DOHH2 (cell line): ENCODE data around the gene HDDC3.

Source experiments
- H3F3A ChIP-seq: fragments of 200-600 bp; sonication (generic), shearing (Covaris generic); 2 replicates; pipeline ENCODE4 v1.6.0; 2016; ENCODE audit warnings: antibody characterized with exemption, mild to moderate bottlenecking; ENCODE audit not compliant: control insufficient read depth, insufficient read depth
- H3K27ac ChIP-seq: fragments of 200-600 bp; sonication (generic); 2 replicates; pipeline ENCODE4 v1.5.1; 2014; ENCODE audit warnings: low read depth, mild to moderate bottlenecking, low read length, moderate library complexity
- H3K27me3 ChIP-seq: fragments of 200-600 bp; sonication (generic); 2 replicates; pipeline ENCODE4 v1.6.1; 2014; ENCODE audit warnings: mild to moderate bottlenecking, low read length, mixed read lengths; ENCODE audit not compliant: control insufficient read depth
- H3K36me3 ChIP-seq: fragments of 200-600 bp; sonication (generic); 2 replicates; pipeline ENCODE4 v1.6.1; 2014; ENCODE audit warnings: mild to moderate bottlenecking, low read length, moderate library complexity, mixed read lengths; ENCODE audit not compliant: control insufficient read depth
- H3K4me1 ChIP-seq: fragments of 200-600 bp; sonication (generic); 2 replicates; pipeline ENCODE4 v1.6.1; 2014; ENCODE audit warnings: mild to moderate bottlenecking, low read length, mixed read lengths; ENCODE audit not compliant: control insufficient read depth
- H3K4me2 ChIP-seq: fragments of 200-600 bp; sonication (generic); 2 replicates; pipeline ENCODE4 v1.6.0; 2014; ENCODE audit warnings: mild to moderate bottlenecking, low read length, moderate library complexity
- H3K4me3 ChIP-seq: fragments of 200-600 bp; sonication (generic); 2 replicates; pipeline ENCODE4 v1.5.1; 2014; ENCODE audit warnings: mild to moderate bottlenecking, low read length, mixed read lengths
- H3K79me2 ChIP-seq: fragments of 200-600 bp; sonication (generic); 2 replicates; pipeline ENCODE4 v1.6.1; 2014; ENCODE audit warnings: mild to moderate bottlenecking, low read length, mixed read lengths; ENCODE audit not compliant: control insufficient read depth
- H3K9me2 ChIP-seq: fragments of 200-600 bp; sonication (generic); replicated peaks from 2 replicates; pipeline ENCODE4 v1.6.1; 2014; ENCODE audit warnings: mild to moderate bottlenecking, low read length, mixed read lengths; ENCODE audit not compliant: control insufficient read depth
- H3K9me3 ChIP-seq: fragments of 200-600 bp; sonication (generic); 2 replicates; pipeline ENCODE4 v1.6.1; 2014; ENCODE audit warnings: antibody characterized with exemption, low read length, mixed read lengths; ENCODE audit not compliant: control insufficient read depth, insufficient read depth
- H4K20me1 ChIP-seq: fragments of 200-600 bp; sonication (generic); 2 replicates; pipeline ENCODE4 v1.6.0; 2014; ENCODE audit warnings: low read depth, mild to moderate bottlenecking, antibody characterized with exemption, low read length, moderate library complexity; ENCODE audit not compliant: control insufficient read depth, insufficient read depth
- EZH2phosphoT487 ChIP-seq: fragments of 200-600 bp; sonication (generic); IDR thresholded peaks from 2 replicates; pipeline ENCODE4 v1.6.1; 2017; ENCODE audit warnings: borderline replicate concordance, mild to moderate bottlenecking, antibody characterized with exemption, low read length, moderate library complexity, mixed read lengths
- TF ChIP-seq, protein P1 (sequence below): fragments of 200-600 bp; sonication (generic); IDR thresholded peaks from one replicate; pipeline ENCODE4 v1.5.1; 2014; ENCODE audit warnings: antibody characterized with exemption, mild to moderate bottlenecking, low read depth, low read length; ENCODE audit not compliant: poor library complexity, severe bottlenecking

The HDDC3 gene

DNA sequence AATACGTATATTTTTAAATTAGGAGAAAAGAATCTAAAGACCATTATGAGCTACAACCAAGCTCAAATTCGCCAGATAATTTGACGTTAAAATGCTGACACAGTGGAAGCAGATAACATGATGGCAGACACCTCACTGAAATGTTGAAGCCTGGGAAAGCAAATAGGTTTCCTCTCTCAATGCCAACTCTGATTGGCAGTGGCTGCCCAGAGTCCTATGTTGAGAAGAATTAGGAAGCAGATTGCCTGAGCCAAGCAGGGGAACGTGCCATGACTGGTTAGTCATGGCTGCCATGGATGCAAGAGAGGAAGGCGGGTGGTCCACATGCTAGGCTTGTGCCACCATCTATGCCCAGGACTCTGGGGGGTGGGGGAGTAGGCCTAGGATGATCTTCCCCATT lies 5.9 kb upstream of the HDDC3 start:
- H3K36me3 ChIP-seq = peaks cover 65% of the 10 kb centered on the region
- no peak overlapping the region for H3K4me2 ChIP-seq
- no peaks in the 10 kb centered on the region for H3K27me3 ChIP-seq
- H3K4me1 ChIP-seq = peaks cover 34% of the 10 kb centered on the region
- H3K9me2 ChIP-seq = no peaks in the 10 kb centered on the region
- TF ChIP-seq, protein P1, sequence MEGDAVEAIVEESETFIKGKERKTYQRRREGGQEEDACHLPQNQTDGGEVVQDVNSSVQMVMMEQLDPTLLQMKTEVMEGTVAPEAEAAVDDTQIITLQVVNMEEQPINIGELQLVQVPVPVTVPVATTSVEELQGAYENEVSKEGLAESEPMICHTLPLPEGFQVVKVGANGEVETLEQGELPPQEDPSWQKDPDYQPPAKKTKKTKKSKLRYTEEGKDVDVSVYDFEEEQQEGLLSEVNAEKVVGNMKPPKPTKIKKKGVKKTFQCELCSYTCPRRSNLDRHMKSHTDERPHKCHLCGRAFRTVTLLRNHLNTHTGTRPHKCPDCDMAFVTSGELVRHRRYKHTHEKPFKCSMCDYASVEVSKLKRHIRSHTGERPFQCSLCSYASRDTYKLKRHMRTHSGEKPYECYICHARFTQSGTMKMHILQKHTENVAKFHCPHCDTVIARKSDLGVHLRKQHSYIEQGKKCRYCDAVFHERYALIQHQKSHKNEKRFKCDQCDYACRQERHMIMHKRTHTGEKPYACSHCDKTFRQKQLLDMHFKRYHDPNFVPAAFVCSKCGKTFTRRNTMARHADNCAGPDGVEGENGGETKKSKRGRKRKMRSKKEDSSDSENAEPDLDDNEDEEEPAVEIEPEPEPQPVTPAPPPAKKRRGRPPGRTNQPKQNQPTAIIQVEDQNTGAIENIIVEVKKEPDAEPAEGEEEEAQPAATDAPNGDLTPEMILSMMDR = no peak
- TF ChIP-seq EZH2phosphoT487 = no peak
- no peaks in the 10 kb centered on the region; the same call in 1 of the 2 replicates for H3F3A ChIP-seq
- H3K27ac ChIP-seq = no peak overlapping the region
- peaks cover 18% of the 10 kb centered on the region for H3K79me2 ChIP-seq
- no peaks in the 10 kb centered on the region for H3K9me3 ChIP-seq
- no peak overlapping the region for H3K4me3 ChIP-seq
- H4K20me1 ChIP-seq = 0 out of 2 replicates have a peak, but pooled peaks cover 5% of the 10 kb centered on the region

DNA sequence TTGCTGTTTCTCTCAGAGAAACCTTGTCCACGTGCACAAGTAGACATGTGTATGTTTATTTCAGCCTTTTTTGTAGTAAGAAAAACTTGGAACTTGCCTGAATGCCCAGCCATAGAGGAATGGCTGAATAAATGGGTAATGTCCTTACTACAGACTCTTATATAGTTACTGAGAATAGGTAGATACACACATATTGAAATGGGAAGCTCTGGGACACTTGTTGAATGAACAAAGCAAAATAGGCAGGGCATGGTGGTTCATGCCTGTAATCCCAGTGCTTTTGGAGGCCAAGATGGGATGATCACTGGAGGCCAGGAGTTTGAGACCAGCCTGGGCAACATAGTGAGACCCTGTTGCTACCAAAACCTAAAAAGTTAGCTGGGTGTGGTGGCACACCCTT lies 4.5 kb upstream of the HDDC3 start:
- H3F3A ChIP-seq = no peaks in the 10 kb centered on the region; the same call in 1 of the 2 replicates
- H3K27me3 ChIP-seq = no peaks in the 10 kb centered on the region
- peaks cover 43% of the 10 kb centered on the region for H3K4me1 ChIP-seq
- H3K9me2 ChIP-seq = no peaks in the 10 kb centered on the region
- H3K36me3 ChIP-seq = peaks cover 55% of the 10 kb centered on the region
- H3K79me2 ChIP-seq = peaks cover 23% of the 10 kb centered on the region
- peak overlapping the region; percentile 85 for H3K4me2 ChIP-seq
- H3K9me3 ChIP-seq = no peaks in the 10 kb centered on the region
- 0 out of 2 replicates have a peak, but pooled peaks cover 5% of the 10 kb centered on the region for H4K20me1 ChIP-seq
- H3K4me3 ChIP-seq = peak overlapping the region; percentile 90; the same call in 1 of the 2 replicates
- TF ChIP-seq, protein P1 = no peak
- TF ChIP-seq EZH2phosphoT487 = no peak
- no peak overlapping the region for H3K27ac ChIP-seq

DNA sequence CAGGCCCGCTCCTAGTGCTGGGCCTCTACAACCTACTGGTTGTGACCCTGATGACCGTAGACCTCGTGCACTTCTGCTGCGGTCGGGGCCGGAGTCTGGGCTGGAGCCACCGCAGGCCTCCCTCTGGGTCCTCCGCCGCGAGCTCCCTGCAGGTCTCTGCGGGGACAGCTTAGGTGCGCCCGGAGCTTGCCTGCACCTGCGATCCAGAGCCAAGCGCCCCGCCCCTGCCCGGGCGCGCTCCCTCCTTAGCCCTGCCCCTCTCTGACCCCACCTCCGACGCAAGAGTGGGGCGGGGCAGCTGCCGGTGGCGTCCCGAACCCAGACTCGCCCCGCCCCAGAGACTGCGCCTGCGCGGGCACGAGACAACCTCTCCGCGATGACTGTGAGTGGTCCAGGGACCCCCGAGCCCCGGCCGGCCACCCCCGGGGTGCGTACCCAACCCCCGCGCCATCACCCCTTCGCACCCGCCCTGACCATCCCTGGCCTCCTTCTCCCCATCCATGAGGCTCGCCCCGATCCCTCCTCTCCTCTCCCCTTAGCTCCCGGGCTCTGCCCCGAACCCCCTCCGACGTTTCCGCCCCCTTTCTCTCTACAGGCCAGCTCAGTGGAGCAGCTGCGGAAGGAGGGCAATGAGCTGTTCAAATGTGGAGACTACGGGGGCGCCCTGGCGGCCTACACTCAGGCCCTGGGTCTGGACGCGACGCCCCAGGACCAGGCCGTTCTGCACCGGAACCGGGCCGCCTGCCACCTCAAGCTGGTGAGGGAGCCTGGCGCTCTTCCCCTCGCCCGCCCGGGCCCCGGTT lies 2.8 kb upstream of the HDDC3 start, which contains the start of gene UNC45A:
Gene UNC45A (plus strand): TSS at position 337 of the 803 bp plus-strand sequence. CDS start 40 bp downstream, at position 377.
- no peak for TF ChIP-seq EZH2phosphoT487
- TF ChIP-seq, protein P1 = peak; percentile 48
- H3K36me3 ChIP-seq = peaks cover 52% of the 10 kb centered on the region

More for the DNA sequence above, 2.8 kb upstream of the HDDC3 start, which contains the start of gene UNC45A:
- Histone ChIP-seq H3K9me2 (no peaks in the 10 kb centered on the region), H3K4me1 (peaks cover 54% of the 10 kb centered on the region), H3F3A (peaks cover 11% of the 10 kb centered on the region), H3K27me3 (no peaks in the 10 kb centered on the region), H3K27ac (peak within 1 kb of the TSS; percentile 34), H3K4me3 (peak within 1 kb of the TSS; percentile 90), H3K79me2 (peaks cover 36% of the 10 kb centered on the region), H4K20me1 (0 out of 2 replicates have a peak, but pooled peaks cover 5% of the 10 kb centered on the region), H3K4me2 (peak within 1 kb of the TSS; percentile 85), H3K9me3 (no peaks in the 10 kb centered on the region)
